Hindlimb muscle (tissue), 1 donor: ENCODE data around the gene SERP2. TPM values are rescaled to one million over a fixed set of nuclear protein-coding genes. Genes with fewer than 3 reads are reported as not detected.
"Not testable (repeated sequence)": the region's sequence is repeated elsewhere in the genome, so short reads cannot be mapped to it uniquely, and the experiment has no call there.

Experiments
- DNase-seq: peaks from one replicate; pipeline ENCODE4 v3.0.0-alpha.2; 2013
- polyA plus RNA-seq: library from polyadenylated mRNA; unstranded; fragments of 120-200 nt; gene quantifications from one replicate; pipeline ENCODE4 v1.2.1, GENCODE V29; 2013; ENCODE audit not compliant: insufficient read length

Gene SERP2
- 4.5 TPM for polyA plus RNA-seq

GRCh38 chr13:44373601-44374347 lies at the start of gene SERP2:
SERP2 (plus strand) TSS chr13:44373824; CDS start chr13:44374026, 202 bp downstream.
- peak; percentile 52 for DNase-seq

GRCh38 chr13:44326961-44327360 lies 46.7 kb upstream of the SERP2 start:
- no peak for DNase-seq

GRCh38 chr13:44329041-44329440 lies 44.6 kb upstream of the SERP2 start:
- not testable (repeated sequence) for DNase-seq

GRCh38 chr13:44329909-44330545 lies 43.6 kb upstream of the SERP2 start:
- DNase-seq, result no peak

GRCh38 chr13:44331446-44331845 lies 42.2 kb upstream of the SERP2 start:
- DNase-seq, result no peak

GRCh38 chr13:44331912-44332851 lies 41.4 kb upstream of the SERP2 start:
- DNase-seq, result peak; percentile 74

GRCh38 chr13:44333950-44334655 lies 39.5 kb upstream of the SERP2 start:
- DNase-seq, result no peak

GRCh38 chr13:44334751-44335150 lies 38.9 kb upstream of the SERP2 start:
- DNase-seq, result no peak

GRCh38 chr13:44336934-44337333 lies 36.7 kb upstream of the SERP2 start:
- no peak for DNase-seq

- no peak for DNase-seq
These were observed 36.0 kb upstream of the SERP2 start for GRCh38 chr13:44337581-44337980.

GRCh38 chr13:44340508-44340907 lies 33.1 kb upstream of the SERP2 start:
- peak; percentile 82 for DNase-seq

- DNase-seq, result no peak
These were observed 30.9 kb upstream of the SERP2 start for GRCh38 chr13:44342741-44343140.

- no peak for DNase-seq
These were observed 27.1 kb upstream of the SERP2 start for GRCh38 chr13:44346534-44346933.

- no peak for DNase-seq
These were observed 26.3 kb upstream of the SERP2 start for GRCh38 chr13:44347301-44347700.

GRCh38 chr13:44347949-44348348 lies 25.7 kb upstream of the SERP2 start:
- DNase-seq, result no peak

GRCh38 chr13:44350775-44351504 lies 22.7 kb upstream of the SERP2 start:
- DNase-seq, result no peak

- DNase-seq, result no peak
These were observed 22.1 kb upstream of the SERP2 start for GRCh38 chr13:44351505-44351854.

- DNase-seq, result no peak
These were observed 21.4 kb upstream of the SERP2 start for GRCh38 chr13:44352202-44352601.

GRCh38 chr13:44352671-44353070 lies 21.0 kb upstream of the SERP2 start:
- DNase-seq, result no peak

- no peak for DNase-seq
These were observed 19.3 kb upstream of the SERP2 start for GRCh38 chr13:44354331-44354730.

- no peak for DNase-seq
These were observed 18.7 kb upstream of the SERP2 start for GRCh38 chr13:44354884-44355283.

- DNase-seq, result no peak
These were observed 18.0 kb upstream of the SERP2 start for GRCh38 chr13:44355621-44356020.
